Activated effector memory CD4-positive, alpha-beta T cell treated with anti-CD3 and anti-CD28 coated beads, Interleukin-2, amount 50 U/mL, for 16 hours (primary cell): Measurements from ENCODE around the gene SLC22A1.
"Not testable (repeated sequence)": the region's sequence is repeated elsewhere in the genome, so short reads cannot be mapped to it uniquely, and the experiment has no call there.

Experiments used
- DNase-seq: peaks from one replicate; pipeline ENCODE4 v3.0.0-alpha.2; 2020

Gene SLC22A1

DNA sequence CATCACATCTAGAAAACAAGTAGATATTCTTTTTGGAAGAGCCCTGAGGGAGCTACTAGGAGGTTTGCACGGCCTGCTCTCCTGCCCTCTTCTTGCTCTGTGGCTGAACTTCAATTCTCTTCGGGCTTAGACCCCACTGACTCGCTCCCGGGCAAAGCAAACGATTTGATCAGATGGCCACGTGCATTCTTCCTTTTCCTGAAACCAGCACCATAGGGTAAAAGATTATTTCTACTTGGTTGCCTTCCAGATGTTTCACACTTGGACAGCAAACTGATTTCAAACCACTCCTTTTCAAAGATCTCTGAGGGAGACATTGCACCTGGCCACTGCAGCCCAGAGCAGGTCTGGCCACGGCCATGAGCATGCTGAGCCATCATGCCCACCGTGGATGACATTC lies at the start of gene SLC22A1:
Gene SLC22A1 (plus strand): TSS at position 258 of the 400 bp plus-strand sequence. CDS start 121 bp downstream, at position 379.
- no peak for DNase-seq

DNA sequence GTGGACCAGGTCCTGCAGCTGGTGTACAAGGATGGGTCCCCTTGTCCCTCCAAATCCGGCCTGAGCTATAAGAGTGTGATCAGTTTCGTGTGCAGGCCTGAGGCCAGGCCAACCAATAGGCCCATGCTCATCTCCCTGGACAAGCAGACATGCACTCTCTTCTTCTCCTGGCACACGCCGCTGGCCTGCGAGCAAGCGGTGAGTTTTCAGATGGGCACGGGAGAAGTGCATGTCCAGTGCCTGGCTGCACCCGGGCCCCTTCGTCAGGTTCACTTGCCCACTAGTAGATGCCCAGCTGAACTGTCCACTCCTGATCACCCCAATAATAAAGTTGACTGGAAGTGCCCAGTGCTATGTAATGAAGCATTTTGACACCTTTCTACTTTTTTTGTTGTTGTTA lies 48.3 kb upstream of the SLC22A1 start:
- no peak for DNase-seq

DNA sequence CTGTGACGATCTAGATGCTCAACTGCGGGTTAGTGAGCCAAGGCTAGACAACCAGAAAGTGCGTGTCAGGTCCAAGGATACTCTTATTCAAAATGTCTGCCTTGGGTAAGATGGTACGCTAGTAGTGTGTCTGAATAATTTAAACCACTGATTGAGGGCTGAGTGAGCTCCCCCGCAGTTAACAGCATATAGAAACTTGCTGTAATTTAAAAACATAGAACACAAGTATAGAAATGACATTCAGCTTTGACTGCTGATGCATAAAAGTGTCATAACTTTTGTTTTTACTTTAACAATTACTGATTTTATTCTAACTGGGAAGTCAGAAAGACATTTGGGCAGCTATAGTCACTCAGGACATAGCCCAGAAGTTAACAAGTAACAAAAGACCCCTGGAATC lies 45.6 kb upstream of the SLC22A1 start:
- DNase-seq, result no peak

DNA sequence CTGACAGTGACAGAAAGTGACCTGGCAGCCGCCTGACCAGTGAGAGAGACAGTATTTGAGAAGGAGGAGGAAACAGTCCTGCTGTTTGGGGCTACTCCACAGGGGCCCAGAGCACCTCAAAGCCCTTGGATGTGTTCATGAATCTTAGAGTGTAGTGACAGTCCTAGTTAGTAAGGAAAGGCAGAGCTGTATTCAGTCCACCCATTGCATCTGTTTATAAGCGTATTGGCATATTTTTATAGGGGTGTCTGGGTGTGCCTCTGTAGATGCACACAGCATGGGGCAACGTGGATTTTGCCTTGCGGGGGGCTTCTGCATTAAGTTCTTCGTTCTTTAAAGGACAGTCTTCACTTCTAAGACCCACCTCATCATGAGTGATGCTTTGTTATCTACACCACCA lies 44.6 kb upstream of the SLC22A1 start:
- DNase-seq, result no peak

DNA sequence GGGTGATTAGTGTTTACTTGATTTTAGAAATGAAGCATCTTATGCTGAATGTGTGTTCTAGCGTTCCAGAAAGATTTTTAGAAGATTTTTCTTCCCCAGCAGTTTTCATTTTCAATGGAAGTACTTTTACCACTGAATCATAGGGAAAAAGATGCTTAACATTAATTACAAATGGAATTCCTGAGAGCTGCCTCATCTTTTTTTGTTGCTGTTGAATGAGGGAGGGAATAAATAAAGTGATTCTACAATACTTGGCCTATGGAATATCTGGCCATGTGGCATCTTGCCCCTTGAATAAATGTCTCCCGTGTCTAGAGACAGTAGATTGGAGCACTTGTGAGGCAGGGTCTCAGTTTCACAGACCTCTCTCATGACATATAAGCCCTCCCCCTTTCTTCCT lies 44.1 kb upstream of the SLC22A1 start:
- DNase-seq, result no peak

DNA sequence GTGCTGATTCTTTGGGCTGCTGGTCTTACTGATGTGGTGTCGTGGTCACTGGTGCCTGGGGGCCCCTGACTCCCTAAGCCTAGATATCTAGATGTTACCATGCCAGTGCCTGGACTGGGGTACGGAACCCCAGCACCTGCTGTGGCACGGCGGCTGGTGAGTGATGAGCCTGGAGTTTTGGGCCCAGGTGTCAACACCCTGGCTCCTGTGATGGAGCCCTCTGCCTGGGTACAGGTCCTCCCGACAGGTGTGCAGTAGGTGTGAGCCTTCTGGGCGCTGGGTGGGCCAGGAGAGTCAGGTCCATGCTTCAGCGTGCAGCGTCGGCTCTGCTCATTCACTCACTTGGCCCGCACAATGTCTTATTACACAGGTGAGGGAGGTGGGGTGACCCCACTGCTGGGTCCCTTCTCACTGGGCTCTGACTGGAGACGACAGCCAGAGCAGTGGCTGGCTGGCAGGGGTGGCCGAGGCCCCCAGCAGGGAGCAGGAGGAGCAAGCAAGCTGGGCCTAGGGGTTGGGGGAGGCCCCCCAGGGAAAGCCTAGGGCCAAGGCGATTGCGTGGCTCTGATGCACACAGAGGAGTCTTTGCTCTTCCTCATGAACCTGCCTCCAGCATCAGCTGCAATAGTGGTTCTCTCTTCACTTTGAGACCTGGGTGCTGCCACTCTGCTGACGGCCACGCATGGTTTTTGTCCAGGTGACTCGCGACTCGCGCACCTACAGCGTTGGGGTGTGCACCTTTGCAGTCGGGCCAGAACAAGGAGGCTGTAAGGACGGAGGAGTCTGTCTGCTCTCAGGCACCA lies 42.5 kb upstream of the SLC22A1 start:
- DNase-seq, result no peak

DNA sequence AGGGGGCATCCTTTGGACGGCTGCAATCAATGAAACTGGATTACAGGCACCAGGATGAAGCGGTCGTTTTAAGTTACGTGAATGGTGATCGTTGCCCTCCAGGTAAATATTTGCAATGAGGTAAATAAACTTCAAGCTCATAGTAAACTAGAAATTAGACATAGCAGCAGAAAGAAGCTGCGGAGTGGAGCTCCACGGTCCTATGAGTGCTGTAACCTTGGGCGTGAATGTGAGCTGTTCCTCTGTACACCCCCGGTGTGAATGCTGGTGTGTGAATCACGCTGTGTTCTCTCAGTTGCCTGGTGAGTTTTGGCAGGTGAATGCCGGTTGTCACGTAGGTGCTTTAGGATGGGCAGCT lies 42.0 kb upstream of the SLC22A1 start:
- no peak for DNase-seq

DNA sequence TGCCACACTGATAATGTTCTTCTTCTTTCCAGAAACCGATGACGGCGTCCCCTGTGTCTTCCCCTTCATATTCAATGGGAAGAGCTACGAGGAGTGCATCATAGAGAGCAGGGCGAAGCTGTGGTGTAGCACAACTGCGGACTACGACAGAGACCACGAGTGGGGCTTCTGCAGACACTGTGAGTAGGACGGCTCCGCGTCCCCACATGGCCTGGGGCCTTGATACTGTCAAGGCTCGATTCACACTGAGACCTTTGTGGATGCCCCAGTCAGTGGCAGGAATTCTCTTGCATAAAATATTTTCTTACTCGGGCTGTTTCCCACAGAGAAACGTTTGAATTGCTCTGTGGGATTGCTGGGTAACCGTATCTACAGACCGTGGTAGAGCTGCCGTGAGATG lies 41.5 kb upstream of the SLC22A1 start:
- DNase-seq, result no peak

DNA sequence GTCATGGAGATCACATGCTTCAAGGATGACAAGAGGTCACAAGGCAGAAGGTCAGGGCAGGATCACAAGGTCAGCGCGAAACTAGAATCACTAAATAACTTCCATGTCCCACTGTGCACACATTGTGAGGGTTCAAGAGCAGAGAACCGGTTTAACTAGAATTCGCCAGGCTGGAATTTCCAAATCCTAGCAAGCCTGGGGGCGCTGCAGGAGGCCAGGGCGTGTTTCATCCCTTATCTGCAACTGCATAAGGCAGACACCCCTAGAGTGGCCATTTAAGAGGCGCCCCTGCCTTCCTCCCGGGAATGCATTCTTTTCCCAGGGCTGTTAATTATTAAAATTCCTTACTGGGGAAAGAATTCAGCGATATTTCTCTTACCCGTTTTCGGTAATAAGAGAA lies 40.2 kb upstream of the SLC22A1 start:
- DNase-seq, result no peak

DNA sequence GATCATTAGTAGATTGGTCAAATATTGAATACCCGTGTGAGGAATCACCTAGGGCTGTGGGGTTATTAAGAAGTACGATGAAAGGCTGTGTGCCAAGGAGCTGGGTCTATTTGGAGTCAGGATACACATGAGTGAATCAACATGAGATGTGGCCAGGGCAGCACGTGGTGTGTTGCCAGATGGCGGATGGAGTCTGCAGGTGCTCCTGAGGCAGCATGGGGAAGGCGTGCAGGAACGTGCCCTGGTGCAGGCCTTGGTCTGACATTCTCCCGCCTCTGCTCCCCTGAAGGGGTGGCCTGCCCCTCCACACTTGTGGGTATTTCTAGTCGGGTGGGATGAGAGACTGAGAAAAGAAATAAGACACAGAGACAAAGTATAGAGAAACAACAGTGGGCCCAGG lies 39.0 kb upstream of the SLC22A1 start:
- DNase-seq, result no peak

DNA sequence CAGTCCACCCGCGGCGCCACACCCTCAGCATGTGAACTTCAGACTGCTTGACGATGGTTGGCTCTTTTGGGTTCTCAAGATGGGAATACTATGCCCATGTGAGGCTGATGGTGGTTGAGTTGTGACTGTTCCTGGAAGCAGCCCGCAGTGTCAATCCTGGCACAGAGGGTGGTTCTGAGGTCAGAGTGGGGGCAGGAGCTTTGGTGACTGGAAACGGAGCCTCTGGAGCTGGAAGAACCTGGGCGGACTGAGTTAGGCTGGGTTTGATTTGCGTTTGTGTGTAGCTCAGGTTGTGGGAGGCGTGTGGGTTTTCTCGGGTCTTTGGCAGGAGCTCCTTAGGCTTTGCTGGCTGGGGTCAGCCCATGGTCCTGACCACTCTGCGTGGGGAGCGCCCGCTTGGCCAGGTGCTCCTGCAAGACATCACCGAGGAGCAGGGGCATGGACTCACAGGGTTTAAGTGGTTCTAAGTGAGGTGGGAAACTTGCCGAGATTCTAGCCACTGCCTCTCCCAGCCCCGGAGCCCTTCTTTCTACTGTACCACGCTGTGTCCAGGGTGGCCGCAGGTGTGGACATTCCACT lies 37.3 kb upstream of the SLC22A1 start:
- no peak for DNase-seq

DNA sequence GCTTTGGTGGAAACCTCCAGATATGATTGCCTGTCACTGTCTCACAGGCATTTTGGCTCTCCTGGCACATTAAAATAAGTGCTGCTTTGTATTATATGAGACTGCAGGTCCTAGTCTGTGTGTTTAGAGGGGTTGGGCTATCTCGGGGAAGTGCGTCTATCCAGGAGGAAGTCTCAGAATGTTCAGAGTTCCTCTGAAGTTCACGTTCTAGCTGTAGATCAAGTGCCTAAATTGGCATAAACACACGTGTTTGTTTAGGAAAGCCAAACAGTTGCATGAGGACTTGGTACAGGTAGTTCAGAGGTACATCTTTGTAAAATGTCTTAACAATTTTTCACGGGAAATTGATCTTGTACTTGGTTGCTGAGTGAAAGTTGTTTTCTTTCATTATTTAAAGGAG lies 36.4 kb upstream of the SLC22A1 start:
- DNase-seq, result no peak

DNA sequence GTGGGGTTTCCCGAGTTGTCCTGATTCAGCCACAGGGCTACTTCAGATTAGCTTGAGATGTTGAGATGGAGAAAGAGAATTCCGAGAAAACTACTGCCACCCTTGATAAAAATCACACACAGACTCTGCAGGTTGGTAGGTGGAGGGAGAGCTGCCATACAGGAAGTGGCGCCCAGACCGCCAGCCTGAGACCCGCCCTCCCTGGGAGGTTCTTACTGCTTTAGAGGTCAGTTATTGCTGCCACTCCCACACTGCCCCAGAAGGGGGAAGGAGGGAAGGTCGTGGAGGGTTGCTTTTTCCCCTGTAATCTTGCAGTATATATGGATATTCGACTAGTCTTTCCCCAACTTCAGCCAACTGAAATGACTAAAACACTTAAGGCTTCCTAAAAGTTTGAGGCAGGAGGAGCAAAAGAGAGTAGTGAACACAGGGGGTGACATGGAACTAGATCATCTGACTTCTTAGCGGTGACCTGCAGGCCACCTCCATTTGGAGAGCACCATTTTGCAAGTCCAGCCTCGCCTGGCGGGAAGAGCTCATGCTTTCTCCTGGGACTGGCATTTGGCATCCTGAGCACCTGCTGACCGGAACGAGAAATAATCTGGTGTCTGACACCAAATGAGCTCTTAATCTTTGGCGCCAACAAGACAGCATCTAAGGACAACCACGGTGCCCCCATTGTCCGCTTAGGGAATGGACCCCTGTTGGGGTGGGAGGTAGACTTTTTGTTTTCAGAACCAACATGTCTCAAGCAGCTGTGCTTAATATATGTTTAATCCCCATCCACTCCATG lies 35.7 kb upstream of the SLC22A1 start:
- no peak for DNase-seq

DNA sequence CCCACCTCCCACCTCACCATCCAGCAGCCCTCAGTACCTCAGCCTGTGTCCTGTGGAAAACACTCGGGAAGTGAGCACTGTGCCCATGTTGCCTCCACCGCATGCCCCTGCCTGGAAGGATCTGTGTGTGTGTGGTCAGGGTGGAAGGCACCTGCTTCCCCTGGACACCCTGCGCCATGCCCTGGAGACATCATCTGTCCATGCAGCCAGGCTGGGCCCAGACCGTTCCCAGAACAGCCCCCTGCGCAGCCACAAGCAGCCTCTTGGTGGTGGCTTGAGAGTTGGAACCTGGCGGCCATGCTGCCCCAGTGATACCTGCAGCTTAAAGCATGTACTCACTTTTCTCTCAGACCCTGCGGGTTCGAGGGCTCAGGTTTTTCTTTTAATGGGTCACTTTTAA lies 34.9 kb upstream of the SLC22A1 start:
- DNase-seq, result no peak

DNA sequence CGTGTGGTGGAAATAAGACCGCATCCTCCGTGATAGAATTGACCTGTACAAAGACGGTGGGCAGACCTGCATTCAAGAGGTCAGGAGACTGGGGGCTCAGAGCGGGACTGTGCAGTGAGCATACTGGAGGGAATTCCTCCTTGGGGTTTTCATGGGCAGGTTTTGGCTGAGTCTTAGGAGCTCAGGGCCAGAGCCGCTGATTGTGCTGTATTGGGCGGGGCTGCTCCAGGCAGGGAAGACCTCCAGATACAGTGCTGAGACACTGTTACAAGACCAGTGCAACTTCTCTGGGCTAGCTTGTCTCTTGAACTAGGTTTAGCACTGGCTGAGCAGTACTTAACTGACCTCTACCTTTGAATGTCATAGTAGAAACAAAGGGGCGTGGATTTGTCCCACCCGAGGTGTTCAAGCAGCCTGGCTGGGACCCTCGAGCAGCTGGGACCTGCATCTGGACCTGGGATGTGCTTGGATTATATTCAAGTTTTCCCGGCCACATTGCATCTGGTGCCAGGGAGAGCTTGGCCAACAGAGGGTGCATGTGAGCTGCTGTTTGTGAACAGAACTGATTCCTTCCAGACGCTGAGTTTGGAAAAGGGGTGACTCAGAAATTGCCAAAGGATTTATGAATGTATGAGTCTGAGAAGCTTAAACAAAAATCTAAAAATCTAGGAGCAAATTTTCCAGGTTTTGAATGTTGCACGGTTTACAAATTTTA lies 33.4 kb upstream of the SLC22A1 start:
- no peak for DNase-seq

DNA sequence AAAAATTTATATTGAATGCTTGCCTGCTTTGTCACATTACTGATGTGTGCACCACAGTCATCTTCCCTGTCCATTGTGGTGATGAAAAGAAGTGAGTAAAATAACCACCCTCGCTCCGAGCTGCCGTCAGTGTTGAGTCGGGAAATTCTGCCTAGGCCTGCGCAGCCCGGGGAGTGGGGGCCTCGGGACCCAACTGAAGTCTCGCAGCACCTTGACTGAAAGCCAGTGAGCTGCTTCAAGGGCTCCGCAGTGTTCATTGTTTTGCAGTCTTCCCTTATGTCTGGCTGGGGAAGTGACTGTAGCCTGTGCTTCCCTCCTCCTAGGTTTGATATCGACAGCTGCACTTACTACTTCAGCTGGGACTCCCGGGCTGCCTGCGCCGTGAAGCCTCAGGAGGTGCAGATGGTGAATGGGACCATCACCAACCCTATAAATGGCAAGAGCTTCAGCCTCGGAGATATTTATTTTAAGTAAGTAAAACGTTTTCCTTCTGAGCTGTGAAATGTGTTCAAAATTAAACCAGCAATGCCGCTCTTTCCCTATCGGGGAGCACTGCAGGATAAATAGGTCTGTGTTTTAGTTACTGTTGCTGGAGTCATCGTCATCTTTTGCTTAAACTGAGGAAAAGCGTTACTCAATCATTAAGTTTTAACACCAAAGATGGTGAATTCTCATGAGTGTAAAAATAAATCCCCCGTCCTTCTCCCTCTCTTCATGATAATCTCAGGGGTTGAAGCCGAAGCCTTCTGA lies 32.7 kb upstream of the SLC22A1 start:
- DNase-seq, result no peak

DNA sequence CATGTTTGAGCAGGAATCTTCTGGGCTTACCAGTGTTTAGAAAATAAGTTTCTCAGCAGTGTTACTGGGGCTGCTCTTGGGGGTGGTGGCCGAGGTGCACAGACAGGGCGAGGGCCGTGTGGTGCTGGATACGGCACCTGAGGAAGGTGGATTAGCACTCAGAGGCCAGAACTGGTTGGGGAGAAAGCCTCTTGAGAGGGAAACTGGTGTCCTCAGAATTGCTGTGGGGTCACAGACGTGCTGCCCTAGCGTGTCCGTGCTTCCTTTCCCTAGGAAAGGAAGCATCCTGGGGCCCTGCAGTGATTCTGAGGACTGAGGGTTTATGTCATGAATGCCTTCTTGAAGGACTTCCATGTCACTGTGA lies 32.1 kb upstream of the SLC22A1 start:
- no peak for DNase-seq

DNA sequence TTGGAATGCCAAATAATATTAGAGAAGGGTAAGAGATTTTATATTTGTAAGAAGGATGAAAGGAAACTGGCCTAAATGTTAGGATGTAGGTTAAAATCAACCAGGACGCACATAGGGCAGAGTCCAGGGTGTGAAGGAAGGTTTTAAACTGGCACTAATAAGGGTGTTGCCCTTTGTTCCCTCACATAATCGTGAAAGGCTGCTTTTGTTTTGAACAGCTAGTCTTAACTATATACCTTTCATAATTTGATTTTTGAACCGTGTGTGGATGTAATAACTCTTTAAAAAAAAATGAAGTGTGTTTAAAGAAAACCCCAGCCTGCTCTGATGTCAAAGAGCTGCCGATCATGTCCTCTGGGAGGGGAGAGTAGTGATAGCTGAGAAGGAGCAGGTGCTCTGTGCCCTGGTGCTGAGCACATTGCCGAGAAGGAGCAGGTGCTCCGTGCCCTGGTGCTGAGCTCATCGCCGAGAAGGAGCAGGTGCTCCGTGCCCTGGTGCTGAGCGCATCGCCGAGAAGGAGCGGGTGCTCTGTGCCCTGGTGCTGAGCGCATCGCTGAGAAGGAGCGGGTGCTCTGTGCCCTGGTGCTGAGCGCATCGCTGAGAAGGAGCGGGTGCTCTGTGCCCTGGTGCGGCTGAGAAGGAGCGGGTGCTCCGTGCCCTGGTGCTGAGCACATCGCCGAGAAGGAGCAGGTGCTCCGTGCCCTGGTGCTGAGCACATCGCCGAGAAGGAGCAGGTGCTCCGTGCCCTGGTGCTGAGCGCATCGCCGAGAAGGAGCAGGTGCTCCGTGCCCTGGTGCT lies 31.0 kb upstream of the SLC22A1 start:
- not testable (repeated sequence) for DNase-seq

DNA sequence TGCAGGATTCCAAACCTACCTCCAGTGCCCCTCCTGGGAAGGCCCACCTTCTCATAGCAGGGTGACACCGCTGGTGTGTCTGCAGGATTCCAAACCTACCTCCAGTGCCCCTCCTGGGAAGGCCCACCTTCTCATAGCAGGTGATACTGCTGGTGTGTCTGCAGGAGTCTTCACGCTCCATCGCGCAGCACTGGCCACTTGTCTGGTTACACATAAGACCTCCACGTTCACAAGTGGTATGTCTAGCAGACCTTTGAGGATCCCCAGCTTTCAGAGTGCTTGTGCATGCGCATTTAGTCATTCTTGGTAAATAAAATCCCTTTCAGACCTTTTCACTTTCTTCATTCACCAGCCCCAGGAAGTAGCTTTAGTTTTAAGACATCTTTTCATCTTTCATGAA lies 29.4 kb upstream of the SLC22A1 start:
- not testable (repeated sequence) for DNase-seq

DNA sequence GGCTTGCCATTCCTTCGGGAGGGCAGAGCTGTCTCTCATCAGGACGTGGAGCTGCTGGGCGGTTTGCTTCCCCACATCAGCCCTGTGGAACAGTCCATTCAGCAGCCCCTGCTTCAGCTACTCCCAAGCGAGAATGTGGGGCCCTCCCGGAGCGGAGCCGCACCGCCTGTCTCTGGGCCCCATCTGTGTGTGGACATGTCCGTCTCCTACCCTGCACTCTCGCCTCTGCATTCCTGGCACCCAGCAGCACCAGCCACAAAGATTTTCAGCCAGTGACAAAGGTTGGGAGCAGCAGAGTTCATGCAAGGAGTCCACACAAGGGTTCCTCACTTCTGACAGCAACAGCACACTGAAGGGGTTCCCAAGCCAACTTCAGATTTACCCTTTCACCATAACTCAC lies 29.0 kb upstream of the SLC22A1 start:
- DNase-seq, result no peak

DNA sequence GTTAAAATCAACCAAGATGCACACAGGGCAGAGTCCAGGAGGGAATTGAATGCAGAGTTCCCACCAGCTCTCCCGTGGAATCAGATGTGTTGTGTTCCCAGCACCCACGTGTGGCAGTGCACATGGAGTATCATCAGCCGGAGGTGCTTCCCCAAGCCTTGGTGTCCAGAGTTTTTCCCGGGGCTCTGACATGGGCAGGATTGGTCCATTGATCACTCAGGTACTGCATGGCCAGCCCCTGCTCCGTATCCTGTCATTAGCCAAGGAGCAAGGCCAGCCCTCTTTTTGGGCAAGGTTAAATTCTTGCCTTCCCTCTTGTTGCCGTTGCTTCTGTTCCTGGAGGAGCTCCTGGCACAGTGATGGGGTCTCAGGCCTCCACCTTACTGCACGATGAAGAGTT lies 28.6 kb upstream of the SLC22A1 start:
- no peak for DNase-seq

DNA sequence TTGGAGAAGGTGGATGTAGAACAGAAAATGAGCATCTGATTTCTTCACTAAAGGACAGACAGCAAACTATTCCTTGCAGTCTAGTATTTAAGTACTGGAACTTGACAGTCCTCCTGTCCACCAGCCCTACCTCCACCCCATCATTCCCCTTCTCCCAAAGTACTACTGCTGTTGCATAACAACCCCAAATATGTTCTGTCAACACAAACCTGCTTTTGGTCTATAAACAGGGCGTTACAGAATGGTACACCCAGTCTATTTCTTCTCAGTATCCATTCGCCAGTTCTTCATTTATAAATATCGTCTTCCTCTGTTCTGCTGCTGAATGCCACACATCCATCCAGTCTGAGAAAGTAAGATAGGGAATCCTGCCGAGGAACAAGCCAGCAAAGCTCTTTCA lies 27.7 kb upstream of the SLC22A1 start:
- DNase-seq, result no peak
